Lung (tissue), 12 donors: ENCODE results near the gene CPNE7. TPM values are rescaled to one million over a fixed set of nuclear protein-coding genes. Genes with fewer than 3 reads are reported as not detected.

Experiments used
- ATAC-seq: fragments of 200-7000 bp; cut with Tn5 transposase; one replicate; pipeline ENCODE4 v1.9.1; 2020; ENCODE audit warnings: moderate number of reproducible peaks; ENCODE audit not compliant: insufficient read depth, low FRiP score
- DNase-seq, 3 donors: peaks; one replicate each; pipeline ENCODE4 v3.0.0-alpha.2; 2013 to 2017
- H3K27ac ChIP-seq, 2 donors: one replicate each; pipeline ENCODE4 v1.5.1; 2013; ENCODE audit warnings: mild to moderate bottlenecking in 2 of 2, moderate library complexity in 2 of 2, control low read depth in 1 of 2, inconsistent platforms in 1 of 2, low read depth in 1 of 2, low read length in 1 of 2
- H3K27me3 ChIP-seq, 3 donors: one replicate each; pipeline ENCODE4 v1.5.1; 2013; ENCODE audit warnings: low read length in 2 of 3; ENCODE audit not compliant: control insufficient read depth in 3 of 3, insufficient read depth in 3 of 3
- H3K36me3 ChIP-seq, 4 donors: one replicate each; pipeline ENCODE4 v1.5.1; 2013; ENCODE audit warnings: low read length in 4 of 4, mild to moderate bottlenecking in 1 of 4, moderate library complexity in 1 of 4; ENCODE audit not compliant: control insufficient read depth in 4 of 4, insufficient read depth in 4 of 4
- H3K4me1 ChIP-seq, 5 donors: one replicate each; pipeline ENCODE4 v1.5.1; 2013; ENCODE audit warnings: low read length in 5 of 5, mild to moderate bottlenecking in 2 of 5, moderate library complexity in 1 of 5; ENCODE audit not compliant: control insufficient read depth in 5 of 5, insufficient read depth in 5 of 5
- H3K4me3 ChIP-seq: one replicate; pipeline ENCODE4 v1.5.1; 2013; ENCODE audit warnings: mild to moderate bottlenecking, control low read depth, moderate library complexity
- H3K9ac ChIP-seq, 2 donors: one replicate each; pipeline ENCODE4 v1.5.1; 2013; ENCODE audit warnings: low read length in 2 of 2, control low read depth in 1 of 2; ENCODE audit not compliant: insufficient read depth in 1 of 2
- H3K9me3 ChIP-seq, 4 donors: one replicate each; pipeline ENCODE4 v1.5.1; 2013; ENCODE audit warnings: low read length in 3 of 4, mild to moderate bottlenecking in 1 of 4, moderate library complexity in 1 of 4; ENCODE audit not compliant: control insufficient read depth in 4 of 4, insufficient read depth in 3 of 4
- CTCF ChIP-seq: IDR thresholded peaks from 2 replicates; pipeline ENCODE4 v1.5.1; 2012; ENCODE audit warnings: mild to moderate bottlenecking; ENCODE audit errors: control extremely low read depth, extremely low read depth
- WGBS, 2 donors: extraction: QIAGEN DNeasy Blood & Tissue Kit; methylation state at CpG; one replicate each; pipeline ENCODE4 v1.1.7; 2013; 5-methylcytosine and 5-hydroxymethylcytosine counted together
- polyA plus RNA-seq, 2 donors: library from polyadenylated mRNA; stranded (reverse); fragments of 200-250 nt; gene quantifications; one replicate each; pipeline ENCODE4 v1.2.1, GENCODE V29; 2013
- total RNA-seq, 2 donors: library from RNA; depleted of rRNA in 1 of 2; stranded (reverse); fragments of >200 nt in 1 of 2; gene quantifications; one replicate each; pipeline ENCODE4 v1.2.1, GENCODE V29; 2014 to 2021
- donor health status: control.
- donor health status: control.
- donor health status: Bipolar disorder and iron deficiency.
- donor health status: healthy.
- donor health status: DM: yes; HTN: yes; CAD: no.

CPNE7 gene
- total and polyA plus RNA-seq, 4 donors = 0.65 to 2.2 (median 1.2) TPM

- H3K27ac ChIP-seq = no peak overlapping the region
- no peak for TF ChIP-seq CTCF
- H3K4me3 ChIP-seq = no peak overlapping the region
- no peak overlapping the region for H3K9ac ChIP-seq
- H3K9me3 ChIP-seq = no peaks in the 10 kb centered on the region
- peaks cover 18 to 38% (median 32%) of the 10 kb centered on the region in 4 donors for H3K36me3 ChIP-seq
- H3K27me3 ChIP-seq = peaks cover 0 to 5% (median 2%) of the 10 kb centered on the region in 3 donors
- ATAC-seq = no peak
- no peak for DNase-seq
- WGBS, 2 donors = 41 to 43% methylated on average over 3 of the region's 3 CpGs
- H3K4me1 ChIP-seq = peaks cover 0 to 33% (median 14%) of the 10 kb centered on the region in 5 donors
Measured at GRCh38 chr16:89565256-89565505, 10.4 kb upstream of the CPNE7 start.

GRCh38 chr16:89565506-89566372 lies 9.8 kb upstream of the CPNE7 start:
- ATAC-seq (peak; percentile 21), DNase-seq (peak; percentile 36 to 59 (median 45))
- TF ChIP-seq CTCF = no peak
- Histone ChIP-seq H3K4me1 (peaks cover 0 to 33% (median 14%) of the 10 kb centered on the region in 5 donors), H3K9me3 (no peaks in the 10 kb centered on the region), H3K4me3 (no peak overlapping the region), H3K36me3 (peaks cover 18 to 38% (median 32%) of the 10 kb centered on the region in 4 donors), H3K27me3 (peaks cover 0 to 5% (median 2%) of the 10 kb centered on the region in 3 donors), H3K27ac (no peak overlapping the region), H3K9ac (peak overlapping the region in 1 of 2 donors; percentile 9)
- 5 to 15% methylated on average over 44 to 46 of the region's 46 CpGs for WGBS, 2 donors

- Histone ChIP-seq H3K4me1 (peaks cover 0 to 34% (median 18%) of the 10 kb centered on the region in 5 donors), H3K27me3 (peaks cover 0 to 15% (median 2%) of the 10 kb centered on the region in 3 donors), H3K36me3 (peaks cover 10 to 21% (median 17%) of the 10 kb centered on the region in 4 donors), H3K4me3 (no peak overlapping the region), H3K9ac (no peak overlapping the region), H3K27ac (no peak overlapping the region), H3K9me3 (no peaks in the 10 kb centered on the region)
- no peak for DNase-seq
- no peak for ATAC-seq
- WGBS, 2 donors = 72 to 80% methylated on average over 30 of the region's 30 CpGs
- no peak for TF ChIP-seq CTCF
Measured at GRCh38 chr16:89567656-89568594, 7.6 kb upstream of the CPNE7 start.
